Central memory CD8-positive, alpha-beta T cell (primary cell): ENCODE data around the gene CNFN.

ENCODE experiments used
- ATAC-seq: fragments of 150-1000 bp; cut with Tn5 transposase; replicated peaks from 2 replicates; pipeline ENCODE4 v1.10.0; 2022; ENCODE audit warnings: mild to moderate bottlenecking, moderate FRiP score, moderate number of reproducible peaks; ENCODE audit not compliant: poor library complexity, severe bottlenecking; ENCODE audit errors: extremely low read depth
- DNase-seq, 2 donors: peaks; one replicate each; pipeline ENCODE4 v3.0.0; 2021; ENCODE audit warnings: low spot score in 2 of 2
- H3K27ac Mint-ChIP-seq: one replicate; pipeline ENCODE4 v1.8.0; 2022; ENCODE audit warnings: low read depth, mild to moderate bottlenecking, moderate library complexity, mixed read lengths
- H3K27me3 Mint-ChIP-seq: one replicate; pipeline ENCODE4 v1.8.0; 2022; ENCODE audit warnings: mixed read lengths
- H3K36me3 Mint-ChIP-seq: one replicate; pipeline ENCODE4 v1.8.0; 2022; ENCODE audit warnings: mild to moderate bottlenecking, moderate library complexity, mixed read lengths; ENCODE audit not compliant: insufficient read depth
- H3K4me1 Mint-ChIP-seq: one replicate; pipeline ENCODE4 v1.8.0; 2022; ENCODE audit warnings: mixed read lengths
- H3K4me3 Mint-ChIP-seq: one replicate; pipeline ENCODE4 v1.8.0; 2022; ENCODE audit warnings: mild to moderate bottlenecking, moderate library complexity, mixed read lengths
- H3K9me3 Mint-ChIP-seq: one replicate; pipeline ENCODE4 v1.8.0; 2022; ENCODE audit warnings: mixed read lengths

CNFN gene

GRCh38 chr19:42406111-42406510, 16.0 kb upstream of the CNFN start:
- no peak for DNase-seq
- peaks cover 27% of the 10 kb centered on the region for H3K4me1 Mint-ChIP-seq
- no peaks in the 10 kb centered on the region for H3K27me3 Mint-ChIP-seq
- H3K27ac Mint-ChIP-seq = no peak overlapping the region
- H3K36me3 Mint-ChIP-seq = peaks cover 3% of the 10 kb centered on the region
- no peak for ATAC-seq
- no peaks in the 10 kb centered on the region for H3K9me3 Mint-ChIP-seq
- H3K4me3 Mint-ChIP-seq = no peak overlapping the region

- no peak for ATAC-seq
- DNase-seq = no peak
- peaks cover 3% of the 10 kb centered on the region for H3K36me3 Mint-ChIP-seq
- H3K4me1 Mint-ChIP-seq = peaks cover 49% of the 10 kb centered on the region
- no peak overlapping the region for H3K27ac Mint-ChIP-seq
- no peaks in the 10 kb centered on the region for H3K27me3 Mint-ChIP-seq
- no peak overlapping the region for H3K4me3 Mint-ChIP-seq
- no peaks in the 10 kb centered on the region for H3K9me3 Mint-ChIP-seq
Measured at GRCh38 chr19:42403586-42403985, 13.5 kb upstream of the CNFN start.

- H3K27me3 Mint-ChIP-seq = no peaks in the 10 kb centered on the region
- H3K27ac Mint-ChIP-seq = peak overlapping the region; percentile 64
- peak overlapping the region; percentile 84 for H3K4me3 Mint-ChIP-seq
- ATAC-seq (no peak), DNase-seq (no peak)
- no peaks in the 10 kb centered on the region for H3K9me3 Mint-ChIP-seq
- peaks cover 3% of the 10 kb centered on the region for H3K36me3 Mint-ChIP-seq
- H3K4me1 Mint-ChIP-seq = peaks cover 55% of the 10 kb centered on the region
Measured at GRCh38 chr19:42402376-42403116, 12.4 kb upstream of the CNFN start.

GRCh38 chr19:42401365-42402303, 11.5 kb upstream of the CNFN start:
- peaks cover 62% of the 10 kb centered on the region for H3K4me1 Mint-ChIP-seq
- peaks cover 7% of the 10 kb centered on the region for H3K36me3 Mint-ChIP-seq
- H3K27me3 Mint-ChIP-seq = no peaks in the 10 kb centered on the region
- no peaks in the 10 kb centered on the region for H3K9me3 Mint-ChIP-seq
- peak overlapping the region; percentile 64 for H3K27ac Mint-ChIP-seq
- ATAC-seq (peak; percentile 83), DNase-seq (peak; percentile 60 to 68)
- peak overlapping the region; percentile 84 for H3K4me3 Mint-ChIP-seq

GRCh38 chr19:42400404-42400803, 10.3 kb upstream of the CNFN start:
- Mint-ChIP-seq H3K4me1 (peaks cover 64% of the 10 kb centered on the region), H3K36me3 (peaks cover 3% of the 10 kb centered on the region), H3K4me3 (no peak overlapping the region), H3K27me3 (no peaks in the 10 kb centered on the region), H3K27ac (peak overlapping the region; percentile 58), H3K9me3 (no peaks in the 10 kb centered on the region)
- DNase-seq (no peak), ATAC-seq (no peak)

- Mint-ChIP-seq H3K27me3 (no peaks in the 10 kb centered on the region), H3K4me1 (peaks cover 57% of the 10 kb centered on the region), H3K27ac (peak overlapping the region; percentile 98), H3K9me3 (no peaks in the 10 kb centered on the region), H3K36me3 (peaks cover 3% of the 10 kb centered on the region), H3K4me3 (peak overlapping the region; percentile 84)
- ATAC-seq (no peak), DNase-seq (no peak)
Measured at GRCh38 chr19:42397263-42398166, 7.4 kb upstream of the CNFN start.

GRCh38 chr19:42396381-42397262, 6.5 kb upstream of the CNFN start:
- H3K9me3 Mint-ChIP-seq = no peaks in the 10 kb centered on the region
- peak; percentile 82 for ATAC-seq

GRCh38 chr19:42394751-42395150, 4.7 kb upstream of the CNFN start:
- peaks cover 5% of the 10 kb centered on the region for H3K36me3 Mint-ChIP-seq
- H3K4me1 Mint-ChIP-seq = peaks cover 32% of the 10 kb centered on the region
- ATAC-seq = no peak
- no peak overlapping the region for H3K4me3 Mint-ChIP-seq
- DNase-seq = no peak
- H3K27ac Mint-ChIP-seq = no peak overlapping the region
- peaks cover 15% of the 10 kb centered on the region for H3K27me3 Mint-ChIP-seq
- H3K9me3 Mint-ChIP-seq = no peaks in the 10 kb centered on the region

More at GRCh38 chr19:42396381-42397262, 6.5 kb upstream of the CNFN start:
- H3K27ac Mint-ChIP-seq = peak overlapping the region; percentile 98
- H3K4me1 Mint-ChIP-seq = peaks cover 48% of the 10 kb centered on the region
- H3K36me3 Mint-ChIP-seq = peaks cover 3% of the 10 kb centered on the region
- H3K27me3 Mint-ChIP-seq = no peaks in the 10 kb centered on the region
- H3K4me3 Mint-ChIP-seq = peak overlapping the region; percentile 84
- peak; percentile 83 to 87 for DNase-seq

- Mint-ChIP-seq H3K36me3 (peaks cover 3% of the 10 kb centered on the region), H3K4me3 (no peak overlapping the region), H3K4me1 (peaks cover 15% of the 10 kb centered on the region), H3K9me3 (no peaks in the 10 kb centered on the region), H3K27ac (no peak overlapping the region), H3K27me3 (peaks cover 35% of the 10 kb centered on the region)
- ATAC-seq (no peak), DNase-seq (no peak)
Measured at GRCh38 chr19:42392165-42392564, 2.1 kb upstream of the CNFN start.

- H3K27me3 Mint-ChIP-seq = peaks cover 43% of the 10 kb centered on the region
- H3K4me1 Mint-ChIP-seq = peaks cover 11% of the 10 kb centered on the region
- no peak for ATAC-seq
- H3K36me3 Mint-ChIP-seq = peaks cover 2% of the 10 kb centered on the region
- no peak overlapping the region for H3K27ac Mint-ChIP-seq
- DNase-seq = no peak
- H3K9me3 Mint-ChIP-seq = no peaks in the 10 kb centered on the region
- no peak overlapping the region for H3K4me3 Mint-ChIP-seq
Measured at GRCh38 chr19:42388851-42389489, 1.1 kb downstream of the CNFN start.
